HEK293T (cell line): ENCODE data around the gene ANP32A.

ENCODE experiments used
- BHLHE40 ChIP-seq: fragments of 450-650 bp; IDR thresholded peaks from 2 replicates; pipeline ENCODE4 v1.6.1; 2016; ENCODE audit warnings: mild to moderate bottlenecking, moderate library complexity, borderline replicate concordance
- CTBP1 ChIP-seq: fragments of 450-650 bp; IDR thresholded peaks from 2 replicates; pipeline ENCODE4 v1.6.1; 2016; ENCODE audit warnings: borderline replicate concordance
- FOXA1 ChIP-seq: fragments of 450-650 bp; IDR thresholded peaks from 2 replicates; pipeline ENCODE4 v1.6.1; 2016; ENCODE audit warnings: mild to moderate bottlenecking
- FOXK2 ChIP-seq: fragments of 450-650 bp; IDR thresholded peaks from 2 replicates; pipeline ENCODE4 v1.6.1; 2016; ENCODE audit warnings: mild to moderate bottlenecking
- FOXM1 ChIP-seq: fragments of 450-650 bp; IDR thresholded peaks from 2 replicates; pipeline ENCODE4 v1.6.1; 2017; ENCODE audit warnings: mild to moderate bottlenecking, borderline replicate concordance
- HDGF ChIP-seq: fragments of 450-650 bp; IDR thresholded peaks from 2 replicates; pipeline ENCODE4 v1.6.1; 2017; ENCODE audit warnings: antibody characterized with exemption, borderline replicate concordance
- NFRKB ChIP-seq: fragments of 450-650 bp; IDR thresholded peaks from 2 replicates; pipeline ENCODE4 v1.6.1; 2016; ENCODE audit warnings: mild to moderate bottlenecking, moderate library complexity
- SP1 ChIP-seq: fragments of 450-650 bp; IDR thresholded peaks from 2 replicates; pipeline ENCODE4 v1.6.1; 2017
- SUZ12 ChIP-seq: fragments of 450-650 bp; IDR thresholded peaks from 2 replicates; pipeline ENCODE4 v1.6.1; 2016; ENCODE audit warnings: mild to moderate bottlenecking
- TARDBP ChIP-seq: fragments of 450-650 bp; IDR thresholded peaks from 2 replicates; pipeline ENCODE4 v1.6.1; 2016
- TF ChIP-seq, protein P1 (sequence below): fragments of 450-650 bp; IDR thresholded peaks from 2 replicates; pipeline ENCODE4 v1.6.1; 2016

DNA sequence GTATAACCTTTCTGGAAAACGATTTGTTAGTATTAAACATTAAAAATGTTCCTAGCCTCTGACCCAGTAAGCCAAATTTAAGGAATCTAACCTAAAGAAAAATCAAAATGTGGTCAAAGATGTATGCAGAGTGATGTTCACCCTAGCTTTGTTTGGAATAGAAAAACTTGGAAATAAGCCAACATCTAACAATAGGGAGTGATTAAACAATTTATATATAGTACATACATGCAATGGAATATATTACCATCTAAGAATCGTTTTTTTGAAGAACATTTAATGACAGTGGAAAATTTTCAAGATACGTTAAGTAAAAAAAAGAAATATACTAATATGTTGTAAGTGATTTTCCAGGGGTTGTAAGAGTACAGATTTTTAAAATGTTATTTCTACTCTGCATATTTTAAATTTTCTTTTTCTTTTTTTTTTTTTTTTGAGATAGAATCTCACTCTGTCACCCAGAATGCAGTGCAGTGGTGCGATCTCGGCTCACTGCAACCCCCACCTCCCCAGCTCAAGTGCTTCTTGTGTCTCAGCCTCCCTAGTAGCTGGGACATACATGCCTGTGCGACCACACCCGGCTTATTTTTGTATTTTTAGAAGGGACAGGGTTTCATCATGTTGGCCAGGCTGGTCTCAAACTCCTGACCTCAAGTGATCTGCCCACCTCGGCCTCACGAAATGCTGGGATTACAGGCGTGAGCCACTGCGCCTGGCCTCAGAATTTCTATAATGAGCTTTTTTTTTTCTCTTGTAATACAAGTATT is 54.9 kb downstream of the ANP32A start:
- TF ChIP-seq FOXA1 (no peak), HDGF (no peak), SP1 (no peak), NFRKB (no peak), FOXM1 (no peak), BHLHE40 (no peak), TARDBP (no peak), FOXK2 (no peak), CTBP1 (no peak), SUZ12 (no peak)
- TF ChIP-seq, protein P1, sequence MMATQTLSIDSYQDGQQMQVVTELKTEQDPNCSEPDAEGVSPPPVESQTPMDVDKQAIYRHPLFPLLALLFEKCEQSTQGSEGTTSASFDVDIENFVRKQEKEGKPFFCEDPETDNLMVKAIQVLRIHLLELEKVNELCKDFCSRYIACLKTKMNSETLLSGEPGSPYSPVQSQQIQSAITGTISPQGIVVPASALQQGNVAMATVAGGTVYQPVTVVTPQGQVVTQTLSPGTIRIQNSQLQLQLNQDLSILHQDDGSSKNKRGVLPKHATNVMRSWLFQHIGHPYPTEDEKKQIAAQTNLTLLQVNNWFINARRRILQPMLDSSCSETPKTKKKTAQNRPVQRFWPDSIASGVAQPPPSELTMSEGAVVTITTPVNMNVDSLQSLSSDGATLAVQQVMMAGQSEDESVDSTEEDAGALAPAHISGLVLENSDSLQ: no peak
